ENCODE measurements around the gene MAPK8IP2.

The MAPK8IP2 gene

GRCh38 chr22:50608996-50609395 lies 8.4 kb downstream of the MAPK8IP2 start:
- Histone ChIP-seq H3K9me3 (ENCODE audit: severe bottlenecking) (no peaks in the 10 kb centered on the region), H3K27me3 (ENCODE audit: insufficient read depth, poor library complexity, severe bottlenecking) (peaks cover 4% of the 10 kb centered on the region), H3K36me3 (ENCODE audit: low read depth) (no peaks in the 10 kb centered on the region)

GRCh38 chr22:50609599-50609998 lies 9.0 kb downstream of the MAPK8IP2 start:
- no peak for DNase-seq (ENCODE audit: low spot score)
- Histone ChIP-seq H3K27me3 (ENCODE audit: insufficient read depth, poor library complexity, severe bottlenecking) (peaks cover 3% of the 10 kb centered on the region), H3K36me3 (ENCODE audit: low read depth) (no peaks in the 10 kb centered on the region)

More at GRCh38 chr22:50608996-50609395, 8.4 kb downstream of the MAPK8IP2 start:
- TF ChIP-seq CTCF (IDR thresholded peaks at IDR 0.05; ENCODE audit: poor library complexity, severe bottlenecking) = no peak
- Histone ChIP-seq H3K4me3 (ENCODE audit: severe bottlenecking) (no peak overlapping the region), H3K27ac (ENCODE audit: poor library complexity, severe bottlenecking) (no peak overlapping the region), H3K4me1 (ENCODE audit: insufficient read depth, poor library complexity, severe bottlenecking) (no peaks in the 10 kb centered on the region)
- ATAC-seq (ENCODE audit: low read depth) = no peak
- DNase-seq (ENCODE audit: low spot score) = no peak

DNA sequence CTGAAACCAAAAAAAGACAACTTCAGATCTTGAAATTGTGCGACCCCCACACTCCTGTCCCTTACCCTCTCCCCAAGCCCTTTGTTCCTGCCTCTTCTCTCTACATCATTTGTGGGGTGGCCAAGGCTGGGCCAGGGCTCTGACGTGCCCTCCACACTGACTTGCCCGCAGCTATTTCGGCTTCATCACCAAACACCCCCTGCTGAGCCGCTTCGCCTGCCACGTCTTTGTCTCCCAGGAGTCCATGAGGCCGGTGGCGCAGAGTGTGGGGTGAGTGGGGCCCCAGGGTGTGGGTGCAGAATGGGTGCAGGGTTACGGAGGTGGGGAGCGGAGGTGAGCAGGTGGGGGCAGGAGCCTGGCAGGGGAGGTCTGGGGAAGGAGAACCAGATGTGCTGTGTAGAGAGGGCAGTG lies 9.5 kb downstream of the MAPK8IP2 start:
- H3K27ac ChIP-seq (ENCODE audit: poor library complexity, severe bottlenecking) = no peak overlapping the region
- no peak for DNase-seq (ENCODE audit: low spot score)
- H3K4me3 ChIP-seq (ENCODE audit: severe bottlenecking) = no peak overlapping the region
- H3K4me1 ChIP-seq (ENCODE audit: insufficient read depth, poor library complexity, severe bottlenecking) = no peaks in the 10 kb centered on the region
- no peaks in the 10 kb centered on the region for H3K9me3 ChIP-seq (ENCODE audit: severe bottlenecking)
- no peak for ATAC-seq (ENCODE audit: low read depth)
- no peaks in the 10 kb centered on the region for H3K36me3 ChIP-seq (ENCODE audit: low read depth)
- no peak for TF ChIP-seq CTCF (IDR thresholded peaks at IDR 0.05; ENCODE audit: poor library complexity, severe bottlenecking)
- peaks cover 3% of the 10 kb centered on the region for H3K27me3 ChIP-seq (ENCODE audit: insufficient read depth, poor library complexity, severe bottlenecking)

More at GRCh38 chr22:50609599-50609998, 9.0 kb downstream of the MAPK8IP2 start:
- H3K4me1 ChIP-seq (ENCODE audit: insufficient read depth, poor library complexity, severe bottlenecking) = no peaks in the 10 kb centered on the region
- no peak for ATAC-seq (ENCODE audit: low read depth)
- no peaks in the 10 kb centered on the region for H3K9me3 ChIP-seq (ENCODE audit: severe bottlenecking)
- H3K27ac ChIP-seq (ENCODE audit: poor library complexity, severe bottlenecking) = no peak overlapping the region
- no peak for TF ChIP-seq CTCF (IDR thresholded peaks at IDR 0.05; ENCODE audit: poor library complexity, severe bottlenecking)
- H3K4me3 ChIP-seq (ENCODE audit: severe bottlenecking) = no peak overlapping the region

- TF ChIP-seq CTCF (IDR thresholded peaks at IDR 0.05; ENCODE audit: poor library complexity, severe bottlenecking) = no peak
- H3K4me3 ChIP-seq (ENCODE audit: severe bottlenecking) = no peak overlapping the region
- no peaks in the 10 kb centered on the region for H3K9me3 ChIP-seq (ENCODE audit: severe bottlenecking)
- no peaks in the 10 kb centered on the region for H3K4me1 ChIP-seq (ENCODE audit: insufficient read depth, poor library complexity, severe bottlenecking)
- no peaks in the 10 kb centered on the region for H3K36me3 ChIP-seq (ENCODE audit: low read depth)
- peaks cover 3% of the 10 kb centered on the region for H3K27me3 ChIP-seq (ENCODE audit: insufficient read depth, poor library complexity, severe bottlenecking)
- no peak for DNase-seq (ENCODE audit: low spot score)
- H3K27ac ChIP-seq (ENCODE audit: poor library complexity, severe bottlenecking) = no peak overlapping the region
- ATAC-seq (ENCODE audit: low read depth) = no peak
Observed at GRCh38 chr22:50610581-50610980, 10.0 kb downstream of the MAPK8IP2 start.

- no peaks in the 10 kb centered on the region for H3K9me3 ChIP-seq (ENCODE audit: severe bottlenecking)
- ATAC-seq (ENCODE audit: low read depth) (no peak), DNase-seq (ENCODE audit: low spot score) (no peak)
- H3K4me1 ChIP-seq (ENCODE audit: insufficient read depth, poor library complexity, severe bottlenecking) = no peaks in the 10 kb centered on the region
- no peak overlapping the region for H3K27ac ChIP-seq (ENCODE audit: poor library complexity, severe bottlenecking)
- no peak overlapping the region for H3K4me3 ChIP-seq (ENCODE audit: severe bottlenecking)
- H3K27me3 ChIP-seq (ENCODE audit: insufficient read depth, poor library complexity, severe bottlenecking) = peaks cover 3% of the 10 kb centered on the region
- TF ChIP-seq CTCF (IDR thresholded peaks at IDR 0.05; ENCODE audit: poor library complexity, severe bottlenecking) = no peak
- no peaks in the 10 kb centered on the region for H3K36me3 ChIP-seq (ENCODE audit: low read depth)
Observed at GRCh38 chr22:50611341-50612060, 10.9 kb downstream of the MAPK8IP2 start.

Measured in RWPE2 (cell line).